Breast epithelium (tissue), 3 donors: ENCODE results near the gene EIF3A.

Experiments used
- CTCF ChIP-seq, 3 donors: fragments of 450-650 bp; IDR thresholded peaks; one replicate each; pipeline ENCODE4 v1.5.1; 2016 to 2017; ENCODE audit warnings: antibody characterized with exemption in 3 of 3, mild to moderate bottlenecking in 3 of 3, moderate library complexity in 3 of 3
- POLR2A ChIP-seq: fragments of 450-650 bp; IDR thresholded peaks from one replicate; pipeline ENCODE4 v1.6.1; 2016; ENCODE audit warnings: antibody characterized with exemption, mild to moderate bottlenecking, moderate library complexity

- TF ChIP-seq POLR2A (no peak), CTCF (IDR thresholded peaks at IDR 0.05) (no peak)
These were observed 86.3 kb downstream of the EIF3A start for GRCh38 chr10:118994321-118994720.
